OCI-LY7 (cell line): ENCODE results near the gene IPCEF1. TPM values are rescaled to one million over a fixed set of nuclear protein-coding genes. Genes with fewer than 3 reads are reported as not detected.

Source experiments
- BruUV-seq: library from RNA; stranded (reverse); fragments of 400-500 nt; replicated peaks from 2 replicates; lab custom pipeline; 2021; lab: Mats Ljungman, UMichigan
- CTCF ChIA-PET: fragments of 300-600 bp; sonication (Branson Sonifier 250); formaldehyde crosslinking; loops from one replicate; lab custom pipeline; 2022; ENCODE audit warnings: antibody characterized with exemption; ENCODE audit not compliant: unreplicated experiment; lab: Charles Lee
- POLR2A ChIA-PET: fragments of 300-600 bp; sonication (Branson Sonifier 250); formaldehyde crosslinking; loops from one replicate; lab custom pipeline; 2022; ENCODE audit warnings: antibody characterized with exemption; lab: Charles Lee
- DNase-seq: peaks from one replicate; pipeline ENCODE4 v3.0.0-alpha.2; 2015; ENCODE audit warnings: low spot score
- H2AFZ ChIP-seq: fragments of 200-600 bp; sonication (generic), shearing (Covaris generic); 2 replicates; pipeline ENCODE4 v1.6.1; 2014; ENCODE audit warnings: mild to moderate bottlenecking, antibody characterized with exemption, low read length, moderate library complexity
- H3K27ac ChIP-seq: fragments of 200-600 bp; sonication (generic); 2 replicates; pipeline ENCODE4 v1.5.1; 2014; ENCODE audit warnings: mixed run types, low read depth, mild to moderate bottlenecking, moderate library complexity, low read length, inconsistent platforms; ENCODE audit not compliant: poor library complexity, severe bottlenecking
- H3K36me3 ChIP-seq: fragments of 200-600 bp; sonication (generic); 2 replicates; pipeline ENCODE4 v1.6.1; 2014; ENCODE audit warnings: mild to moderate bottlenecking, antibody characterized with exemption, low read length, moderate library complexity, mixed read lengths; ENCODE audit not compliant: insufficient read depth
- H3K4me1 ChIP-seq: fragments of 200-600 bp; sonication (generic); 2 replicates; pipeline ENCODE4 v1.5.1; 2014; ENCODE audit warnings: mild to moderate bottlenecking, low read length; ENCODE audit not compliant: insufficient read depth, poor library complexity, severe bottlenecking
- H3K4me2 ChIP-seq: fragments of 200-600 bp; sonication (generic); 2 replicates; pipeline ENCODE4 v1.6.1; 2014; ENCODE audit warnings: mild to moderate bottlenecking, low read length
- H3K4me3 ChIP-seq: fragments of 200-600 bp; sonication (generic); 2 replicates; pipeline ENCODE4 v1.5.1; 2014; ENCODE audit warnings: mild to moderate bottlenecking, low read depth, low read length; ENCODE audit not compliant: poor library complexity, severe bottlenecking
- H3K79me2 ChIP-seq: fragments of 200-600 bp; sonication (generic); 2 replicates; pipeline ENCODE4 v1.6.1; 2016; ENCODE audit warnings: low read depth, mild to moderate bottlenecking, low read length, moderate library complexity, mixed read lengths; ENCODE audit not compliant: insufficient read depth
- H3K9me2 ChIP-seq: fragments of 200-600 bp; sonication (generic); 2 replicates; pipeline ENCODE4 v1.6.1; 2016; ENCODE audit warnings: mild to moderate bottlenecking, low read length, mixed read lengths; ENCODE audit not compliant: insufficient read depth
- H3K9me3 ChIP-seq: fragments of 200-600 bp; sonication (generic); 2 replicates; pipeline ENCODE4 v1.6.1; 2014; ENCODE audit warnings: mild to moderate bottlenecking, mixed run types, low read length, mixed read lengths
- H4K20me1 ChIP-seq: fragments of 200-600 bp; sonication (generic); 2 replicates; pipeline ENCODE4 v1.6.1; 2014; ENCODE audit warnings: mild to moderate bottlenecking, antibody characterized with exemption, low read length, moderate library complexity, mixed read lengths; ENCODE audit not compliant: insufficient read depth
- EZH2phosphoT487 ChIP-seq: fragments of 200-600 bp; sonication (generic); IDR thresholded peaks from 2 replicates; pipeline ENCODE4 v1.6.1; 2018; ENCODE audit warnings: low read depth, borderline replicate concordance, mild to moderate bottlenecking, mixed run types, antibody characterized with exemption, low read length, moderate library complexity, mixed read lengths
- intact Hi-C: fragments of 100-400 bp; cut with micrococcal nuclease; formaldehyde crosslinking; loops from one replicate; pipeline ENCODE4 v1.10.0; 2022; ENCODE audit not compliant: unreplicated experiment
- total RNA-seq, 2 experiments: library from RNA; depleted of rRNA in 1 of 2; stranded (reverse); fragments of >200 nt in 1 of 2; shearing (Covaris generic) in 1 of 2; gene quantifications; 2 replicates each; pipeline ENCODE4 v1.2.3, GENCODE V29; 2014 to 2022
- TF ChIP-seq, protein P1 (sequence below): fragments of 200-600 bp; sonication (generic); conservative IDR thresholded peaks from 2 replicates; pipeline ENCODE4 v1.5.1; 2014; ENCODE audit warnings: mild to moderate bottlenecking, antibody characterized with exemption, low read length, moderate library complexity, mixed read lengths

The IPCEF1 gene
- total RNA-seq, 2 experiments from 2014 or later, result not detected

GRCh38 chr6:154228521-154228905 is 128.1 kb downstream of the IPCEF1 start:
- no peaks in the 10 kb centered on the region for H3K79me2 ChIP-seq
- H3K36me3 ChIP-seq, result no peaks in the 10 kb centered on the region
- CTCF ChIA-PET, result no interaction called here
- no peak overlapping the region for H3K4me3 ChIP-seq
- H3K4me2 ChIP-seq, result no peak overlapping the region
- H3K27ac ChIP-seq, result no peak overlapping the region
- DNase-seq, result no peak
- H2AFZ ChIP-seq, result no peak overlapping the region
- H3K9me2 ChIP-seq, result no peaks in the 10 kb centered on the region
- intact Hi-C loops, result no loop called here
- POLR2A ChIA-PET, result no interaction called here
- TF ChIP-seq, protein P1, sequence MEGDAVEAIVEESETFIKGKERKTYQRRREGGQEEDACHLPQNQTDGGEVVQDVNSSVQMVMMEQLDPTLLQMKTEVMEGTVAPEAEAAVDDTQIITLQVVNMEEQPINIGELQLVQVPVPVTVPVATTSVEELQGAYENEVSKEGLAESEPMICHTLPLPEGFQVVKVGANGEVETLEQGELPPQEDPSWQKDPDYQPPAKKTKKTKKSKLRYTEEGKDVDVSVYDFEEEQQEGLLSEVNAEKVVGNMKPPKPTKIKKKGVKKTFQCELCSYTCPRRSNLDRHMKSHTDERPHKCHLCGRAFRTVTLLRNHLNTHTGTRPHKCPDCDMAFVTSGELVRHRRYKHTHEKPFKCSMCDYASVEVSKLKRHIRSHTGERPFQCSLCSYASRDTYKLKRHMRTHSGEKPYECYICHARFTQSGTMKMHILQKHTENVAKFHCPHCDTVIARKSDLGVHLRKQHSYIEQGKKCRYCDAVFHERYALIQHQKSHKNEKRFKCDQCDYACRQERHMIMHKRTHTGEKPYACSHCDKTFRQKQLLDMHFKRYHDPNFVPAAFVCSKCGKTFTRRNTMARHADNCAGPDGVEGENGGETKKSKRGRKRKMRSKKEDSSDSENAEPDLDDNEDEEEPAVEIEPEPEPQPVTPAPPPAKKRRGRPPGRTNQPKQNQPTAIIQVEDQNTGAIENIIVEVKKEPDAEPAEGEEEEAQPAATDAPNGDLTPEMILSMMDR, result no peak
- no peak for TF ChIP-seq EZH2phosphoT487
- H3K4me1 ChIP-seq, result no peaks in the 10 kb centered on the region
- no peaks in the 10 kb centered on the region for H4K20me1 ChIP-seq
- BruUV-seq, result no TSS peak
- no peaks in the 10 kb centered on the region for H3K9me3 ChIP-seq

GRCh38 chr6:154227862-154228520 is 128.6 kb downstream of the IPCEF1 start:
- ChIA-PET CTCF (no interaction called here), POLR2A (interaction anchor here (0.8 kb wide), 1 partner anchor 143 kb away, joined by 3 read pairs; no protein-coding TSS in a partner anchor)
- Histone ChIP-seq H3K4me1 (no peaks in the 10 kb centered on the region), H3K4me2 (no peak overlapping the region), H3K79me2 (no peaks in the 10 kb centered on the region), H3K27ac (no peak overlapping the region), H3K9me2 (no peaks in the 10 kb centered on the region), H3K9me3 (no peaks in the 10 kb centered on the region), H2AFZ (no peak overlapping the region), H3K4me3 (no peak overlapping the region), H4K20me1 (no peaks in the 10 kb centered on the region), H3K36me3 (no peaks in the 10 kb centered on the region)
- BruUV-seq, result no TSS peak
- TF ChIP-seq, protein P1, result no peak
- TF ChIP-seq EZH2phosphoT487, result no peak
- intact Hi-C loops, result no loop called here
- no peak for DNase-seq

DNA sequence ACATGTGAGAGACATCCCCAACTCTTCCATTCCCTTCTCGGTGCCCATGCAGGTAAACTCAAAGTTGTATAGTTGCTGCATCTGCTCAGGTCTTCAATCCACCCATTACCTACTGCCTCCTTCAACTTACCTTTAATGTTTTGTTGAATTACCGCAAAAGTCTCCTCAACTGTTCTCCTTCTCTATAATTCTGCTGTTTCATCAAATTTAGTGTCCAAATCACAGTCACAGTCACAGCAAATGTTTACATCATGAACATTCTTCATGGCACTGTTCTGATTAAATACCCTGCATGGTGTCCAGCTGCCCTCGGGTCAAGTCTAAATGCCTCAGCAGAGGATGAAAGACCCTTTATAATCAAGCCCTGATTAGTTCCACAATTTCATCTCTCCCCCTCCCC is 130.1 kb downstream of the IPCEF1 start:
- Histone ChIP-seq H3K27ac (no peak overlapping the region), H3K4me1 (no peaks in the 10 kb centered on the region), H3K4me2 (no peak overlapping the region), H3K79me2 (no peaks in the 10 kb centered on the region), H3K4me3 (no peak overlapping the region), H3K36me3 (no peaks in the 10 kb centered on the region), H4K20me1 (no peaks in the 10 kb centered on the region), H2AFZ (no peak overlapping the region), H3K9me2 (no peaks in the 10 kb centered on the region), H3K9me3 (no peaks in the 10 kb centered on the region)
- ChIA-PET CTCF (no interaction called here), POLR2A (interaction anchor here (0.6 kb wide), 1 partner anchor 11 kb away, joined by 3 read pairs; no protein-coding TSS in a partner anchor)
- no TSS peak for BruUV-seq
- TF ChIP-seq EZH2phosphoT487, result no peak
- TF ChIP-seq, protein P1, result no peak
- DNase-seq, result no peak
- intact Hi-C loops, result no loop called here
